ENCODE results near the gene NCOA1.
"Not testable (repeated sequence)": the region's sequence is repeated elsewhere in the genome, so short reads cannot be mapped to it uniquely, and the experiment has no call there.

Gene NCOA1

GRCh38 chr2:24588294-24588693 lies 97.2 kb downstream of the NCOA1 start:
- DNase-seq (ENCODE audit: extremely low spot score): no peak
- TF ChIP-seq CTCF (IDR thresholded peaks at IDR 0.05; ENCODE audit: control extremely low read depth, extremely low read depth, low read depth, missing control alignments): no peak
- CTCF ChIA-PET: interaction anchor here (1.8 kb wide), 1 partner anchor 9 kb away, joined by 4 read pairs; no protein-coding TSS in a partner anchor
- POLR2A ChIA-PET: no interaction called here

- TF ChIP-seq CTCF (IDR thresholded peaks at IDR 0.05; ENCODE audit: control extremely low read depth, extremely low read depth, low read depth, missing control alignments): no peak
- DNase-seq (ENCODE audit: extremely low spot score): no peak
- ChIA-PET POLR2A (no interaction called here), CTCF (interaction anchor here (0.8 to 1.9 kb wide), 4 partner anchors 7 to 200 kb away, joined by 3 to 9 read pairs (median 3); no protein-coding TSS in a partner anchor)
These were observed 101.5 kb downstream of the NCOA1 start for GRCh38 chr2:24592441-24593100.

- ChIA-PET CTCF (interaction anchor here (1.6 kb wide), 1 partner anchor 19 kb away, joined by 4 read pairs; no protein-coding TSS in a partner anchor), POLR2A (no interaction called here)
- DNase-seq (ENCODE audit: extremely low spot score): no peak
- no peak for TF ChIP-seq CTCF (IDR thresholded peaks at IDR 0.05; ENCODE audit: control extremely low read depth, extremely low read depth, low read depth, missing control alignments)
These were observed 103.2 kb downstream of the NCOA1 start for GRCh38 chr2:24594283-24594682.

- CTCF ChIA-PET: no interaction called here
- TF ChIP-seq CTCF (IDR thresholded peaks at IDR 0.05; ENCODE audit: control extremely low read depth, extremely low read depth, low read depth, missing control alignments): no peak
- DNase-seq (ENCODE audit: extremely low spot score): no peak
- POLR2A ChIA-PET: no interaction called here
These were observed 106.3 kb downstream of the NCOA1 start for GRCh38 chr2:24597181-24597870.

- DNase-seq (ENCODE audit: extremely low spot score); POLR2A ChIA-PET: not testable (repeated sequence)
- CTCF ChIA-PET: interaction anchor here (0.7 kb wide), 1 partner anchor 8 kb away, joined by 3 read pairs; no protein-coding TSS in a partner anchor
These were observed 109.1 kb downstream of the NCOA1 start for GRCh38 chr2:24600140-24600539.

- TF ChIP-seq CTCF (IDR thresholded peaks at IDR 0.05; ENCODE audit: control extremely low read depth, extremely low read depth, low read depth, missing control alignments): no peak
- ChIA-PET POLR2A (no interaction called here), CTCF (interaction anchor here (1.2 to 2.6 kb wide), 3 partner anchors 15 to 189 kb away, joined by 3 to 11 read pairs (median 3); no protein-coding TSS in a partner anchor)
- DNase-seq (ENCODE audit: extremely low spot score): no peak
These were observed 120.6 kb downstream of the NCOA1 start for GRCh38 chr2:24611631-24612030.

Data from GM10248 (cell line).